OCI-LY1 (cell line): ENCODE results near the gene SH3RF3.

ENCODE experiments used
- H2AFZ ChIP-seq: fragments of 200-600 bp; sonication (generic), shearing (Covaris generic); 2 replicates; pipeline ENCODE4 v1.6.0; 2014; ENCODE audit warnings: antibody characterized with exemption, mild to moderate bottlenecking, low read length
- H3F3A ChIP-seq: fragments of 200-600 bp; sonication (generic), shearing (Covaris generic); 2 replicates; pipeline ENCODE4 v1.6.0; 2014; ENCODE audit warnings: mild to moderate bottlenecking, antibody characterized with exemption, low read length, moderate library complexity; ENCODE audit not compliant: insufficient read depth
- H3K27ac ChIP-seq: fragments of 200-600 bp; sonication (generic); 2 replicates; pipeline ENCODE4 v1.5.1; 2014; ENCODE audit warnings: low read length, mixed run types, mild to moderate bottlenecking, low read depth; ENCODE audit not compliant: poor library complexity, severe bottlenecking
- H3K27me3 ChIP-seq: fragments of 200-600 bp; sonication (generic); 2 replicates; pipeline ENCODE4 v1.6.0; 2014; ENCODE audit warnings: antibody characterized with exemption, mild to moderate bottlenecking, low read length, moderate library complexity; ENCODE audit not compliant: insufficient read depth
- H3K36me3 ChIP-seq: fragments of 200-600 bp; sonication (generic); 2 replicates; pipeline ENCODE4 v1.6.1; 2014; ENCODE audit warnings: mild to moderate bottlenecking, antibody characterized with exemption, low read length, moderate library complexity, mixed read lengths; ENCODE audit not compliant: insufficient read depth
- H3K4me1 ChIP-seq: fragments of 200-600 bp; sonication (generic); 2 replicates; pipeline ENCODE4 v1.5.1; 2014; ENCODE audit warnings: mild to moderate bottlenecking, low read length, moderate library complexity; ENCODE audit not compliant: insufficient read depth, severe bottlenecking
- H3K4me2 ChIP-seq: fragments of 200-600 bp; sonication (generic), shearing (Covaris generic); 2 replicates; pipeline ENCODE4 v1.6.1; 2014; ENCODE audit warnings: low read length
- H3K4me3 ChIP-seq: fragments of 200-600 bp; sonication (generic); 2 replicates; pipeline ENCODE4 v1.5.1; 2014; ENCODE audit warnings: low read length, low read depth, mild to moderate bottlenecking, mixed read lengths; ENCODE audit not compliant: poor library complexity, severe bottlenecking
- H3K79me2 ChIP-seq: fragments of 200-600 bp; shearing (Covaris generic); 2 replicates; pipeline ENCODE4 v1.6.1; 2016; ENCODE audit warnings: mixed run types, low read length, mixed read lengths; ENCODE audit not compliant: insufficient read depth
- H3K9ac ChIP-seq: fragments of 200-600 bp; sonication (generic), shearing (Covaris generic); 2 replicates; pipeline ENCODE4 v1.6.1; 2014; ENCODE audit warnings: mild to moderate bottlenecking, low read length, mixed read lengths
- H3K9me2 ChIP-seq: fragments of 200-600 bp; sonication (generic), shearing (Covaris generic); 2 replicates; pipeline ENCODE4 v1.6.1; 2014; ENCODE audit warnings: low read depth, mild to moderate bottlenecking, low read length, mixed read lengths
- H3K9me3 ChIP-seq: fragments of 200-600 bp; shearing (Covaris generic); 2 replicates; pipeline ENCODE4 v1.6.1; 2014; ENCODE audit warnings: low read length, mixed read lengths
- H4K20me1 ChIP-seq: fragments of 200-600 bp; sonication (generic), shearing (Covaris generic); 2 replicates; pipeline ENCODE4 v1.6.0; 2016; ENCODE audit warnings: mild to moderate bottlenecking, low read length; ENCODE audit not compliant: insufficient read depth
- CTCF ChIP-seq: fragments of 200-600 bp; sonication (generic), shearing (Covaris generic); IDR thresholded peaks from 2 replicates; pipeline ENCODE4 v1.5.1; 2017; ENCODE audit warnings: mild to moderate bottlenecking, antibody characterized with exemption, low read length, moderate library complexity, mixed read lengths
- EZH2 ChIP-seq: fragments of 200-600 bp; sonication (generic), shearing (Covaris generic); IDR thresholded peaks from 2 replicates; pipeline ENCODE4 v1.8.0; 2017; ENCODE audit warnings: borderline replicate concordance, mixed run types, mild to moderate bottlenecking, antibody characterized with exemption, low read length, moderate library complexity, mixed read lengths

The SH3RF3 gene

DNA sequence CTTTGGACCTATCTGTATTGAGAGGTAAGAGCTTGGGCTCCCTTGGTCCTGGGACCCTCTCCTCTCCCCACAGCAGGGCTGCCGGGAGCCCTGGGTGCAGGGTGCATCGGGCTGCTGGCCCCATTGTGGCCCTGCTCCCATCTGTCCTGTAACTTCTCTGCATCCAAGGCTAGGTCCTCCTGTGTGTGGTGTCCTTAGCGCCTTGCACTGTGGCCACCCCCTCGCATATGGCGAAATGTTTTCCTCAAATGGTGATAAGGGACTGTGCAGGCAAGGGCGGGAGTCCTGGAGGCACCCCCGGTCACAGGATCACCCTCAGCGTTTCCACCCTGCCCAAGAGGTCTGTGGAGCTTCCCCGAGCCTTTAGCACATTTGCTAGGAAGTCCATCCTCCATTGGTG lies 208.2 kb downstream of the SH3RF3 start:
- Histone ChIP-seq H3F3A (no peaks in the 10 kb centered on the region), H3K79me2 (no peaks in the 10 kb centered on the region), H3K9me3 (no peaks in the 10 kb centered on the region), H3K4me2 (no peak overlapping the region), H2AFZ (no peak overlapping the region), H3K36me3 (no peaks in the 10 kb centered on the region), H3K27ac (no peak overlapping the region), H3K4me3 (no peak overlapping the region), H4K20me1 (no peaks in the 10 kb centered on the region), H3K27me3 (0 out of 2 replicates have a peak, but pooled peaks cover 4% of the 10 kb centered on the region), H3K9ac (no peak overlapping the region), H3K4me1 (no peaks in the 10 kb centered on the region), H3K9me2 (no peaks in the 10 kb centered on the region)
- TF ChIP-seq EZH2 (no peak), CTCF (no peak)

- no peaks in the 10 kb centered on the region for H3K36me3 ChIP-seq
- no peaks in the 10 kb centered on the region for H3K9me3 ChIP-seq
- H3K4me1 ChIP-seq = no peaks in the 10 kb centered on the region
- H3K79me2 ChIP-seq = no peaks in the 10 kb centered on the region
- H3K4me3 ChIP-seq = no peak overlapping the region
- no peaks in the 10 kb centered on the region for H3F3A ChIP-seq
- no peaks in the 10 kb centered on the region for H4K20me1 ChIP-seq
- H3K9ac ChIP-seq = no peak overlapping the region
- no peaks in the 10 kb centered on the region for H3K9me2 ChIP-seq
- no peak overlapping the region for H2AFZ ChIP-seq
- no peak overlapping the region for H3K27ac ChIP-seq
- 0 out of 2 replicates have a peak, but pooled peaks cover 4% of the 10 kb centered on the region for H3K27me3 ChIP-seq
- no peak for TF ChIP-seq EZH2
- TF ChIP-seq CTCF = no peak
- H3K4me2 ChIP-seq = no peak overlapping the region
These were observed 210.5 kb downstream of the SH3RF3 start for GRCh38 chr2:109339519-109339966.

DNA sequence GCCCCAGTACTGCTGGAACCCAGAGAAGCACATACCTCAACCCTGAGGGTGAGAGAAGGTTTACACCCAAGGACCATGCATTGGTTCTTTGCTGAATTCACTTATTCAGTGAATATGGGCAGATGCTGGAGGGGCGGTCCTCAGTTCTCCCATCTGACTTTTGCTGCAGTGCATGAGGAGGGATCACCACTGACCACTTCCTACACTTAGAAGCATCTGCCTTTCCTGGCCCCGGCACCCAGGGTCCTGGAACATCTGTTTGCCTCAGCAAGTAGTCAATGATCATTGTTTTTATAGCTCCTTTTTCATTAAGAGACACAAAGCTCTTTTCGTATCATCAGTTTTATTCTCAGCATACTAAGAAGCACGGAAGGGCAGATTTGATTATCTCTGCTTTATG lies 211.4 kb downstream of the SH3RF3 start:
- Histone ChIP-seq H3K9me2 (no peaks in the 10 kb centered on the region), H3K4me3 (no peak overlapping the region), H3F3A (no peaks in the 10 kb centered on the region), H3K27me3 (0 out of 2 replicates have a peak, but pooled peaks cover 4% of the 10 kb centered on the region), H3K79me2 (no peaks in the 10 kb centered on the region), H3K9ac (no peak overlapping the region), H3K27ac (no peak overlapping the region), H3K4me1 (no peaks in the 10 kb centered on the region), H3K4me2 (no peak overlapping the region), H3K36me3 (no peaks in the 10 kb centered on the region), H4K20me1 (no peaks in the 10 kb centered on the region), H3K9me3 (no peaks in the 10 kb centered on the region), H2AFZ (no peak overlapping the region)
- TF ChIP-seq EZH2 (no peak), CTCF (no peak)
